Fibroblast of villous mesenchyme (primary cell): ENCODE data around the gene ADGRB3. TPM values are rescaled to one million over a fixed set of nuclear protein-coding genes. Genes with fewer than 3 reads are reported as not detected.
"Not testable (repeated sequence)": the region's sequence is repeated elsewhere in the genome, so short reads cannot be mapped to it uniquely, and the experiment has no call there.

Experiments used
- DNase-seq: peaks from one replicate; pipeline ENCODE4 v3.0.0-alpha.2; 2010; ENCODE audit warnings: low read depth
- H3K4me3 ChIP-seq: 2 replicates; pipeline ENCODE4 v1.5.1; 2011; ENCODE audit warnings: low read depth, mild to moderate bottlenecking, low read length
- CTCF ChIP-seq: IDR thresholded peaks from 2 replicates; pipeline ENCODE4 v1.5.1; 2012; ENCODE audit warnings: low read depth, mild to moderate bottlenecking, low read length; ENCODE audit not compliant: insufficient read depth
- total RNA-seq: library from RNA; depleted of rRNA; stranded (reverse); fragments of >200 nt; gene quantifications from 2 replicates; pipeline ENCODE4 v1.2.3, GENCODE V29; 2012

ADGRB3 gene
- total RNA-seq, 1 donor: under 0.01 TPM

- no peak for DNase-seq
- TF ChIP-seq CTCF: peak; percentile 19
- H3K4me3 ChIP-seq: no peak overlapping the region
Measured at GRCh38 chr6:68975064-68975463, 340.0 kb downstream of the ADGRB3 start.

DNA sequence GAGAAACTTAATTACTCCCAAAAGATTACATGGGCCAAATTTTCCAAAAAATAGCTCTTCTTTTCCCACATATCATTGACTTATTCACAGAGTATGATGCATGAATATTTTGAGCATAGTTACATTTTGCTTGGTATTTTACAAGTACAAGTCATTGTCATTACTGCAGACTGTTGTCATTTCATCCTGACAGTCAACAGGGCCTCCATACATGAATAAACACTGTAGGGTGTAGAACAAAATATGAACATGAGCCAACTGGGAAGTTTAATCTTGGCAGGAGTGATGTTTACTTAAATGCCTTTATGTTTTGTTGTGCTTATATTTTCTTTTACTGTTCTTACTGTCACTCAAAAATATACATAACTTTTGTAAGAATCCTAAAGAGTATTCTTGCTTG, 340.7 kb downstream of the ADGRB3 start:
- TF ChIP-seq CTCF: no peak
- H3K4me3 ChIP-seq: no peak overlapping the region
- DNase-seq: no peak

GRCh38 chr6:68976260-68976659, 341.2 kb downstream of the ADGRB3 start:
- no peak for DNase-seq
- H3K4me3 ChIP-seq: no peak overlapping the region
- TF ChIP-seq CTCF: no peak

- DNase-seq: no peak
- H3K4me3 ChIP-seq: no peak overlapping the region
- no peak for TF ChIP-seq CTCF
Measured at GRCh38 chr6:68978411-68978810, 343.3 kb downstream of the ADGRB3 start.

GRCh38 chr6:68981668-68982067, 346.6 kb downstream of the ADGRB3 start:
- DNase-seq, H3K4me3 ChIP-seq: not testable (repeated sequence)

GRCh38 chr6:68988698-68989097, 353.6 kb downstream of the ADGRB3 start:
- no peak for TF ChIP-seq CTCF
- DNase-seq: no peak
- H3K4me3 ChIP-seq: no peak overlapping the region

- no peak overlapping the region for H3K4me3 ChIP-seq
- DNase-seq: no peak
- no peak for TF ChIP-seq CTCF
Measured at GRCh38 chr6:68990317-68990716, 355.2 kb downstream of the ADGRB3 start.

GRCh38 chr6:68993911-68994310, 358.8 kb downstream of the ADGRB3 start:
- DNase-seq: no peak
- no peak overlapping the region for H3K4me3 ChIP-seq
- no peak for TF ChIP-seq CTCF
